GM12878 (cell line): ENCODE measurements around the gene CTSF. TPM values are rescaled to one million over a fixed set of nuclear protein-coding genes. Genes with fewer than 3 reads are reported as not detected.

ENCODE experiments used
- ATAC-seq: fragments of 200-7000 bp; cut with Tn5 transposase; 3 replicates; pipeline ENCODE4 v1.9.1; 2020; ENCODE audit warnings: mild to moderate bottlenecking, moderate library complexity
- BruUV-seq: library from RNA; stranded (reverse); fragments of 400-500 nt; replicated peaks from 2 replicates; lab custom pipeline; 2021; lab: Mats Ljungman, UMichigan
- CTCF ChIA-PET: fragments of 300-600 bp; sonication (Branson Sonifier 250); formaldehyde crosslinking; extraction: SDS; loops from one replicate; lab custom pipeline; 2021; ENCODE audit warnings: inconsistent platforms; lab: Yijun Ruan, JAX
- POLR2A ChIA-PET: fragments of 350-600 bp; formaldehyde crosslinking; extraction: SDS; loops from one replicate; lab custom pipeline; 2021; ENCODE audit warnings: inconsistent platforms; lab: Charles Lee
- RAD21 ChIA-PET: fragments of 300-600 bp; sonication (Branson Sonifier 250); formaldehyde crosslinking; loops from one replicate; lab custom pipeline; 2023; ENCODE audit warnings: antibody characterized with exemption; ENCODE audit not compliant: unreplicated experiment; lab: Charles Lee
- SMC1A ChIA-PET: fragments of 300-600 bp; sonication (Branson Sonifier 250); formaldehyde crosslinking; loops from one replicate; lab custom pipeline; 2023; ENCODE audit not compliant: unreplicated experiment, uncharacterized antibody; lab: Charles Lee
- DNase-seq: peaks from one replicate; pipeline ENCODE4 v3.0.0-alpha.2; 2011; ENCODE audit warnings: low read depth, low spot score
- FAIRE-seq: peaks from 3 replicates; lab custom pipeline; 2011; peaks lifted over from hg19 to GRCh38; lab: Jason Lieb, UNC
- H2AFZ ChIP-seq: 2 replicates; pipeline ENCODE4 v1.6.0; 2011; ENCODE audit warnings: low read depth, low read length, control low read depth; ENCODE audit not compliant: control insufficient read depth
- H3K27ac ChIP-seq: 2 replicates; pipeline ENCODE4 v1.5.1; 2011; ENCODE audit warnings: control low read depth; ENCODE audit not compliant: control insufficient read depth, insufficient read depth
- H3K27me3 ChIP-seq, 2 experiments: replicated peaks in 1 of 2; 2 replicates each; pipeline versions ENCODE4 v1.6.0 to v1.6.1; 2011; ENCODE audit warnings: low read length in 1 of 2; ENCODE audit not compliant: control insufficient read depth in 2 of 2, insufficient read depth in 2 of 2
- H3K36me3 ChIP-seq, 2 experiments: 2 replicates each; pipeline ENCODE4 v1.5.1; 2011; ENCODE audit warnings: low read length in 1 of 2; ENCODE audit not compliant: control insufficient read depth in 2 of 2, insufficient read depth in 2 of 2
- H3K4me1 ChIP-seq: 2 replicates; pipeline ENCODE4 v1.6.1; 2011; ENCODE audit warnings: mild to moderate bottlenecking, low read length, moderate library complexity, mixed read lengths; ENCODE audit not compliant: control insufficient read depth, insufficient read depth
- H3K4me2 ChIP-seq: 2 replicates; pipeline ENCODE4 v1.6.0; 2011; ENCODE audit warnings: control low read depth; ENCODE audit not compliant: control insufficient read depth, insufficient read depth
- H3K4me3 ChIP-seq: fragments of 200-600 bp; sonication (generic); 2 replicates; pipeline ENCODE4 v1.5.1; 2016
- H3K79me2 ChIP-seq: 2 replicates; pipeline ENCODE4 v1.6.0; 2011; ENCODE audit warnings: low read length; ENCODE audit not compliant: control insufficient read depth, insufficient read depth
- H3K9ac ChIP-seq: 2 replicates; pipeline ENCODE4 v1.8.0; 2011; ENCODE audit warnings: low read length, control low read depth, mixed read lengths; ENCODE audit not compliant: control insufficient read depth, insufficient read depth
- H3K9me3 ChIP-seq: replicated peaks from 3 replicates; pipeline ENCODE4 v1.5.1; 2011; ENCODE audit warnings: mild to moderate bottlenecking, low read length; ENCODE audit not compliant: control insufficient read depth, insufficient read depth
- H4K20me1 ChIP-seq: 2 replicates; pipeline ENCODE4 v1.6.0; 2011; ENCODE audit not compliant: control insufficient read depth, insufficient read depth
- ASH2L ChIP-seq: fragments of 300-600, 200-600 bp; sonication (generic); IDR thresholded peaks from 2 replicates; pipeline ENCODE4 v1.6.1; 2017; ENCODE audit warnings: low read depth, mild to moderate bottlenecking, borderline replicate concordance
- ATF3 ChIP-seq: IDR thresholded peaks from 2 replicates; pipeline ENCODE4 v1.6.1; 2011; ENCODE audit warnings: low read depth, mild to moderate bottlenecking, low read length, moderate library complexity, borderline replicate concordance; ENCODE audit errors: extremely low read depth
- FOXK2 ChIP-seq: fragments of 450-650 bp; IDR thresholded peaks from 2 replicates; pipeline ENCODE4 v1.6.1; 2017; ENCODE audit warnings: mild to moderate bottlenecking, moderate library complexity
- HDAC2 ChIP-seq: fragments of 200-600 bp; sonication (generic); IDR thresholded peaks from 2 replicates; pipeline ENCODE4 v1.6.1; 2017
- HDGF ChIP-seq: fragments of 450-650 bp; IDR thresholded peaks from 2 replicates; pipeline ENCODE4 v1.6.1; 2016; ENCODE audit warnings: antibody characterized with exemption
- IRF3 ChIP-seq: fragments of 450-650 bp; IDR thresholded peaks from 2 replicates; pipeline ENCODE4 v1.6.1; 2014; ENCODE audit warnings: mild to moderate bottlenecking
- NR2F1 ChIP-seq: fragments of 450-650 bp; conservative IDR thresholded peaks from 2 replicates; pipeline ENCODE4 v1.6.1; 2017; ENCODE audit warnings: mild to moderate bottlenecking
- PAX8 ChIP-seq: fragments of 450-650 bp; IDR thresholded peaks from 2 replicates; pipeline ENCODE4 v1.6.1; 2017; ENCODE audit warnings: mild to moderate bottlenecking, moderate library complexity
- RUNX3 ChIP-seq: IDR thresholded peaks from 2 replicates; pipeline ENCODE4 v1.6.1; 2012; ENCODE audit warnings: low read length, inconsistent platforms
- SMC3 ChIP-seq: IDR thresholded peaks from 2 replicates; pipeline ENCODE4 v1.6.1; 2011; ENCODE audit warnings: low read length, improper control_type of control experiment, borderline replicate concordance
- STAT1 ChIP-seq: fragments of 450-650 bp; conservative IDR thresholded peaks from 2 replicates; pipeline ENCODE4 v1.6.1; 2014; ENCODE audit warnings: antibody characterized with exemption, mild to moderate bottlenecking
- ZNF217 ChIP-seq: fragments of 450-650 bp; IDR thresholded peaks from 2 replicates; pipeline ENCODE4 v1.6.1; 2017; ENCODE audit warnings: antibody characterized with exemption, mild to moderate bottlenecking
- WGBS: methylation state at CpG from one replicate; pipeline ENCODE4 v1.1.6; 2016; ENCODE audit warnings: low lambda C conversion rate; ENCODE audit not compliant: insufficient replicate concordance, insufficient coverage; ENCODE audit errors: missing lambda C conversion rate; 5-methylcytosine and 5-hydroxymethylcytosine counted together
- in situ Hi-C: fragments of 300-500 bp; cut with MboI; formaldehyde crosslinking; loops from 9 replicates; pipeline ENCODE4 v1.14.3; 2018; ENCODE audit warnings: mixed read lengths
- intact Hi-C: fragments of 100-400 bp; cut with micrococcal nuclease; formaldehyde crosslinking; loops from one replicate; pipeline ENCODE4 v1.14.2; 2022; ENCODE audit not compliant: unreplicated experiment
- polyA plus RNA-seq, 11 experiments: library from polyadenylated mRNA; depleted of rRNA in 4 of 11; unstranded in 6 of 11; stranded (reverse) in 5 of 11; fragments of >200 nt; fragmentation: Nextera tagmentation in 4 of 11; fragmentation: Illumina TruSeq in 1 of 11; extraction: Ambion mirVana in 4 of 11; extraction: Trizol in 1 of 11; gene quantifications; 1 replicate in 1 of 11; 2 replicates in 10 of 11; pipeline versions ENCODE4 v1.2.1 to v1.2.3, GENCODE V29; 2011 to 2016; ENCODE audit warnings: inconsistent platforms in 2 of 11, missing spikeins in 2 of 11, low read depth in 1 of 11
- total RNA-seq, 4 experiments: library from RNA; depleted of rRNA in 3 of 4; stranded (reverse); fragments of >200 nt in 3 of 4; fragmentation: Illumina TruSeq in 1 of 4; extraction: Trizol in 1 of 4; gene quantifications; 2 replicates each; pipeline versions ENCODE4 v1.2.1 to v1.2.3, GENCODE V29; 2013 to 2021

CTSF gene
- total and polyA plus RNA-seq, 10 of the 15 experiments (the other 5 are each of a cell fraction or from before 2014, with no cell fraction given) = 0.11 to 0.41 (median 0.26) TPM; not detected in 4

GRCh38 chr11:66556086-66556485 is 12.3 kb downstream of the CTSF start:
- ChIA-PET SMC1A (no interaction called here), POLR2A (no interaction called here), RAD21 (no interaction called here), CTCF (no interaction called here)
- Histone ChIP-seq H3K27me3 (no peaks in the 10 kb centered on the region), H2AFZ (no peak overlapping the region), H3K79me2 (no peaks in the 10 kb centered on the region), H3K4me3 (no peak overlapping the region), H3K9ac (no peak overlapping the region), H3K36me3 (no peaks in the 10 kb centered on the region), H4K20me1 (no peaks in the 10 kb centered on the region), H3K9me3 (no peaks in the 10 kb centered on the region), H3K4me2 (no peak overlapping the region), H3K27ac (no peak overlapping the region), H3K4me1 (no peaks in the 10 kb centered on the region)
- TF ChIP-seq ASH2L = no peak
- TF ChIP-seq IRF3 = no peak
- in situ Hi-C loops (no loop called here), intact Hi-C loops (no loop called here)
- FAIRE-seq (no peak), DNase-seq (no peak), ATAC-seq (no peak)
- WGBS = 48% methylated on average over 7 of the region's 7 CpGs
- BruUV-seq = no TSS peak

GRCh38 chr11:66555416-66555815 is 13.0 kb downstream of the CTSF start:
- ChIA-PET POLR2A (no interaction called here), RAD21 (no interaction called here), CTCF (no interaction called here), SMC1A (no interaction called here)
- in situ Hi-C loops (no loop called here), intact Hi-C loops (no loop called here)
- Histone ChIP-seq H3K4me2 (no peak overlapping the region), H3K27ac (no peak overlapping the region), H3K36me3 (no peaks in the 10 kb centered on the region), H3K9me3 (no peaks in the 10 kb centered on the region), H3K9ac (no peak overlapping the region), H4K20me1 (no peaks in the 10 kb centered on the region), H3K4me1 (no peaks in the 10 kb centered on the region), H3K79me2 (no peaks in the 10 kb centered on the region), H3K27me3 (no peaks in the 10 kb centered on the region), H3K4me3 (no peak overlapping the region), H2AFZ (no peak overlapping the region)
- TF ChIP-seq ZNF217 (no peak), HDAC2 (no peak), SMC3 (no peak), ASH2L (no peak), HDGF (no peak), FOXK2 (no peak), NR2F1 (no peak), ATF3 (no peak), PAX8 (no peak), RUNX3 (no peak), STAT1 (no peak)
- no peak for FAIRE-seq
- WGBS = 0% methylated on average over 3 of the region's 3 CpGs
- no peak for ATAC-seq
- no TSS peak for BruUV-seq
- no peak for DNase-seq
